HUDEP-2 (cell line): Measurements from ENCODE around the gene DCAF15.
"Not testable (repeated sequence)": the region's sequence is repeated elsewhere in the genome, so short reads cannot be mapped to it uniquely, and the experiment has no call there.

Experiments
- DNase-seq, 76 experiments: peaks; one replicate each; lab custom pipeline; 2025; ENCODE audit not compliant: unreplicated experiment in 76 of 76; lab: John Stamatoyannopoulos, UW

The DCAF15 gene

GRCh38 chr19:13952154-13952930 is at the start of gene DCAF15:
Gene DCAF15 (plus strand): TSS chr19:13952509. CDS start chr19:13952513, 4 bp downstream.
- peak; percentile 79 to 100 (median 100) for DNase-seq

- peak in 38 of 76 experiments; percentile 14 to 62 (median 32) for DNase-seq
These were observed 49.2 kb upstream of the DCAF15 start for GRCh38 chr19:13902993-13903555.

GRCh38 chr19:13905634-13906520 is 46.4 kb upstream of the DCAF15 start, which contains the start of the genes BRME1 and CC2D1A:
Gene BRME1 (minus strand): TSS chr19:13906117. CDS start chr19:13904892, 1,225 bp downstream.
Gene CC2D1A (plus strand): TSS chr19:13906201. CDS start chr19:13906442, 241 bp downstream.
- DNase-seq, result peak in 74 of 76 experiments; percentile 76 to 99 (median 96)

- DNase-seq, result peak in 4 of 76 experiments; percentile 14 to 69 (median 34)
These were observed 45.8 kb upstream of the DCAF15 start for GRCh38 chr19:13906521-13906904.

- no peak for DNase-seq
These were observed 45.4 kb upstream of the DCAF15 start for GRCh38 chr19:13906910-13907309.

- no peak for DNase-seq
These were observed 43.6 kb upstream of the DCAF15 start for GRCh38 chr19:13908674-13909073.

- no peak for DNase-seq
These were observed 42.9 kb upstream of the DCAF15 start for GRCh38 chr19:13909430-13909829.

- no peak for DNase-seq
These were observed 39.0 kb upstream of the DCAF15 start for GRCh38 chr19:13913352-13913751.

- DNase-seq, result no peak
These were observed 37.5 kb upstream of the DCAF15 start for GRCh38 chr19:13914777-13915176.

GRCh38 chr19:13917888-13918406 is 34.4 kb upstream of the DCAF15 start:
- DNase-seq, result no peak

GRCh38 chr19:13918726-13919411 is 33.4 kb upstream of the DCAF15 start:
- peak in 2 of 76 experiments; percentile 14 to 23 for DNase-seq

GRCh38 chr19:13920524-13920923 is 31.8 kb upstream of the DCAF15 start:
- no peak for DNase-seq

- DNase-seq, result peak in 41 of 76 experiments; percentile 2 to 61 (median 31)
These were observed 31.2 kb upstream of the DCAF15 start for GRCh38 chr19:13920940-13921747.

- not testable (repeated sequence) for DNase-seq
These were observed 30.2 kb upstream of the DCAF15 start for GRCh38 chr19:13922118-13922517.

GRCh38 chr19:13923194-13923987 is 28.9 kb upstream of the DCAF15 start:
- DNase-seq, result no peak

- DNase-seq, result no peak
These were observed 26.3 kb upstream of the DCAF15 start for GRCh38 chr19:13926010-13926409.

- DNase-seq, result no peak
These were observed 25.6 kb upstream of the DCAF15 start for GRCh38 chr19:13926715-13927114.

- DNase-seq, result no peak
These were observed 23.0 kb upstream of the DCAF15 start for GRCh38 chr19:13929340-13929739.
